B cell (primary cell): ENCODE results near the gene ENDOG. TPM values are rescaled to one million over a fixed set of nuclear protein-coding genes. Genes with fewer than 3 reads are reported as not detected.
A peak's percentile ranks its signal among the peaks of the same experiment; 100 is the strongest.

Experiments
- ATAC-seq: fragments of 200-7000 bp; cut with Tn5 transposase; one replicate; pipeline ENCODE4 v1.10.0; 2021; ENCODE audit warnings: low read depth, mild to moderate bottlenecking, moderate number of reproducible peaks, moderate library complexity
- CTCF ChIA-PET: fragments of 350-600 bp; sonication (Branson Sonifier 250); formaldehyde crosslinking; loops from one replicate; lab custom pipeline; 2021; ENCODE audit warnings: antibody characterized with exemption, inconsistent platforms; lab: Charles Lee
- POLR2A ChIA-PET: fragments of 350-600 bp; sonication (Branson Sonifier 250); formaldehyde crosslinking; loops from one replicate; lab custom pipeline; 2021; ENCODE audit warnings: antibody characterized with exemption; lab: Charles Lee
- DNase-seq: peaks from one replicate; pipeline ENCODE4 v3.0.0; 2013
- H2AFZ ChIP-seq: 2 replicates; pipeline ENCODE4 v1.6.1; 2012; ENCODE audit warnings: mild to moderate bottlenecking, low read depth, low read length; ENCODE audit not compliant: insufficient read depth, poor library complexity, severe bottlenecking
- H3K27ac ChIP-seq, 2 donors: 1 replicate in 1 of 2; 2 replicates in 1 of 2; pipeline ENCODE4 v1.5.1; 2012 to 2013; ENCODE audit warnings: low read length in 2 of 2, mild to moderate bottlenecking in 2 of 2, moderate library complexity in 1 of 2
- H3K27me3 ChIP-seq, 4 experiments: fragments of 200-600 bp in 1 of 4; sonication (generic) in 1 of 4; replicated peaks in 1 of 4; 1 replicate in 2 of 4; 2 replicates in 2 of 4; pipeline versions ENCODE4 v1.6.1 to v1.7.0; 2013 to 2016; ENCODE audit warnings: low read length in 3 of 4, mild to moderate bottlenecking in 2 of 4, mixed read lengths in 1 of 4, moderate library complexity in 1 of 4; ENCODE audit not compliant: insufficient read depth in 4 of 4, control insufficient read depth in 3 of 4; ENCODE audit errors: control extremely low read depth in 1 of 4
- H3K36me3 ChIP-seq, 2 experiments: replicated peaks in 1 of 2; 1 replicate in 1 of 2; 2 replicates in 1 of 2; pipeline versions ENCODE4 v1.6.1 to v1.7.1; 2013; ENCODE audit warnings: low read length in 1 of 2; ENCODE audit not compliant: insufficient read depth in 2 of 2, control insufficient read depth in 1 of 2; ENCODE audit errors: control extremely low read depth in 1 of 2, extremely low read depth in 1 of 2
- H3K4me1 ChIP-seq, 2 donors: fragments of 200-600 bp in 1 of 2; sonication (generic) in 1 of 2; 1 replicate in 1 of 2; 2 replicates in 1 of 2; pipeline versions ENCODE4 v1.5.1 to v1.6.1; 2013 to 2017; ENCODE audit warnings: low read length in 2 of 2; ENCODE audit not compliant: control insufficient read depth in 2 of 2, insufficient read depth in 2 of 2
- H3K4me2 ChIP-seq: replicated peaks from 2 replicates; pipeline ENCODE3; 2012; ENCODE audit warnings: mild to moderate bottlenecking, low read depth, low read length; ENCODE audit not compliant: poor library complexity, severe bottlenecking
- H3K4me3 ChIP-seq, 5 experiments: fragments of 200-600 bp in 1 of 5; sonication (generic) in 1 of 5; 1 replicate in 3 of 5; 2 replicates in 2 of 5; pipeline versions ENCODE4 v1.5.1 to v1.7.0; 2011 to 2016; ENCODE audit warnings: low read length in 4 of 5, mild to moderate bottlenecking in 4 of 5, low read depth in 2 of 5, control low read depth in 1 of 5, moderate library complexity in 1 of 5; ENCODE audit not compliant: insufficient read depth in 1 of 5; ENCODE audit errors: control extremely low read depth in 1 of 5, extremely low read depth in 1 of 5
- H3K79me2 ChIP-seq: fragments of 200-600 bp; sonication (generic); one replicate; pipeline ENCODE4 v1.6.0; 2016; ENCODE audit warnings: low read length; ENCODE audit not compliant: control insufficient read depth, insufficient read depth
- H3K9ac ChIP-seq: fragments of 200-600 bp; sonication (generic); 2 replicates; pipeline ENCODE4 v1.6.1; 2017; ENCODE audit warnings: mild to moderate bottlenecking, low read length, moderate library complexity
- H3K9me3 ChIP-seq, 3 donors: one replicate each; pipeline versions ENCODE4 v1.6.1 to v1.7.1; 2013; ENCODE audit warnings: low read length in 2 of 3; ENCODE audit not compliant: control insufficient read depth in 2 of 3, insufficient read depth in 1 of 3; ENCODE audit errors: control extremely low read depth in 1 of 3
- H4K20me1 ChIP-seq: 2 replicates; pipeline ENCODE4 v1.6.0; 2012; ENCODE audit warnings: mild to moderate bottlenecking, low read length; ENCODE audit not compliant: insufficient read depth, control insufficient read depth, poor library complexity, severe bottlenecking
- H3K27ac Mint-ChIP-seq: one replicate; pipeline ENCODE4 v1.8.0; 2021; ENCODE audit warnings: mixed read lengths
- H3K27me3 Mint-ChIP-seq: one replicate; pipeline ENCODE4 v1.8.0; 2021; ENCODE audit warnings: mixed read lengths
- H3K4me1 Mint-ChIP-seq: one replicate; pipeline ENCODE4 v1.8.0; 2021; ENCODE audit warnings: mixed read lengths
- H3K4me3 Mint-ChIP-seq: one replicate; pipeline ENCODE4 v1.8.0; 2021; ENCODE audit warnings: mixed read lengths
- H3K9me3 Mint-ChIP-seq: one replicate; pipeline ENCODE4 v1.8.0; 2022; ENCODE audit warnings: mixed read lengths; ENCODE audit not compliant: insufficient read depth
- EZH2 ChIP-seq: IDR thresholded peaks from 2 replicates; pipeline ENCODE4 v1.6.1; 2012; ENCODE audit warnings: borderline replicate concordance, low read depth, mild to moderate bottlenecking, moderate library complexity, low read length; ENCODE audit not compliant: insufficient read depth, poor library complexity, severe bottlenecking
- WGBS: methylation state at CpG from one replicate; pipeline ENCODE4 v1.1.5; 2013; ENCODE audit warnings: missing lambda C conversion rate; ENCODE audit not compliant: insufficient coverage; 5-methylcytosine and 5-hydroxymethylcytosine counted together
- intact Hi-C: fragments of 100-400 bp; cut with micrococcal nuclease; formaldehyde crosslinking; loops from one replicate; pipeline ENCODE4 v1.10.0; 2022
- polyA plus RNA-seq: library from polyadenylated mRNA; depleted of rRNA; stranded (reverse); fragments of >200 nt; gene quantifications from 2 replicates; pipeline ENCODE4 v1.2.3, GENCODE V29; 2012
- total RNA-seq, 2 donors: library from RNA; stranded (reverse); fragments of 120-200 nt in 1 of 2; gene quantifications; 1 replicate in 1 of 2; 2 replicates in 1 of 2; pipeline versions ENCODE4 v1.2.3 to v1.2.4, GENCODE V29; 2013 to 2022
- TF ChIP-seq, protein P1 (sequence below): fragments of 200-600 bp; IDR thresholded peaks from one replicate; pipeline ENCODE4 v1.8.0; 2022; ENCODE audit warnings: antibody characterized with exemption, mild to moderate bottlenecking

The ENDOG gene
- total and polyA plus RNA-seq, 2 donors (not counting 1 experiment from before 2014, with no cell fraction given), result 12.5 to 19.3 TPM

DNA sequence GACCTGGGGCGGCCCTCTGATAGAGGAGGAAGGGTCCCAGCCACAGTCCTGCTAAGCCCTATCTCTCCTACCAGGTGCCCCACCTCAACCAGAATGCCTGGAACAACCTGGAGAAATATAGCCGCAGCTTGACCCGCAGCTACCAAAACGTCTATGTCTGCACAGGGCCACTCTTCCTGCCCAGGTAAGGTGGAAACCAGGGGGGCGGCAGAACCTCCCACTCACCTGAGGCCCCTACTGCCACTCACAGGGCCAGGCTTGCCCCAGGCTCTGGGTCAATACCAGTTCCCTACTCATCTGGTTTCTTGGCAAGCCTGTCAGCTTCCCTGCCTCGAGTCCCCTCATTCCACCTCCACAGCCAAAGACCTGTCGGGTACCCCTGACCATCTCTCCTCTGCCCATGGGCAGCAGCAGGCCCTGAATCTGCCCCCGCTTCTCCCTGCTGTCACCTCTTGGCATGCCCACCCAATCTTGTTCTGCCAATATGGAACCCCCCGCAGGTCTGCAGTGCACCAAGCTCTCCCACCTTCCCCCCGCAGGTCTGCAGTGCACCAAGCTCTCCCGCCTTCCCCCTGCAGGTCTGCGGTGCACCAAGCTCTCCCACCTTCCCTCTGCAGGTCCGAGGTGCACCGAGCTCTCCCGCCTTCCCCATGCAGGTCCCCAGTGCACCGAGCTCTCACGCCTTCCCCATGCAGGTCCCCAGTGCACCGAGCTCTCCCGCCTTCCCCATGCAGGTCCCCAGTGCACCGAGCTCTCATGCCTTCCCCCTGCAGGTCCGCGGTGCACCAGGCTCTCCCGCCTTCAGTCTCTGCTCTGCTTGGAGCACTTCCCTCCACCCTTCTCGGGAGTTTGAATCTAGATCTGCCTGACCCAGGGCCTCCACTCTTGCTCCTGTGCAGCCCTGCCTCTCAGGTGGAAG lies 2.6 kb downstream of the ENDOG start:
- CTCF ChIA-PET, result no interaction called here
- Histone ChIP-seq H4K20me1 (no peaks in the 10 kb centered on the region), H2AFZ (no peak overlapping the region), H3K79me2 (no peaks in the 10 kb centered on the region), H3K9ac (no peak overlapping the region), H3K36me3 (peaks cover 0 to 26% of the 10 kb centered on the region in 2 experiments), H3K4me2 (no peak overlapping the region), H3K9me3 (peaks cover 0 to 9% (median 0%) of the 10 kb centered on the region in 3 donors), H3K27me3 (no peaks in the 10 kb centered on the region), H3K4me1 (peaks cover 5 to 16% of the 10 kb centered on the region in 2 donors), H3K4me3 (no peak overlapping the region), H3K27ac (no peak overlapping the region)
- Mint-ChIP-seq H3K4me1 (peaks cover 14% of the 10 kb centered on the region), H3K27ac (no peak overlapping the region), H3K4me3 (peak overlapping the region; percentile 55), H3K9me3 (no peaks in the 10 kb centered on the region), H3K27me3 (no peaks in the 10 kb centered on the region)
- 93% methylated on average over 24 of the region's 24 CpGs for WGBS
- ATAC-seq, result no peak
- POLR2A ChIA-PET, result interaction anchor here (0.8 kb wide), 1 partner anchor 9 kb away, joined by 3 read pairs; no protein-coding TSS in a partner anchor
- intact Hi-C loops, result no loop called here
- DNase-seq, result peak; percentile 11
- TF ChIP-seq, protein P1, sequence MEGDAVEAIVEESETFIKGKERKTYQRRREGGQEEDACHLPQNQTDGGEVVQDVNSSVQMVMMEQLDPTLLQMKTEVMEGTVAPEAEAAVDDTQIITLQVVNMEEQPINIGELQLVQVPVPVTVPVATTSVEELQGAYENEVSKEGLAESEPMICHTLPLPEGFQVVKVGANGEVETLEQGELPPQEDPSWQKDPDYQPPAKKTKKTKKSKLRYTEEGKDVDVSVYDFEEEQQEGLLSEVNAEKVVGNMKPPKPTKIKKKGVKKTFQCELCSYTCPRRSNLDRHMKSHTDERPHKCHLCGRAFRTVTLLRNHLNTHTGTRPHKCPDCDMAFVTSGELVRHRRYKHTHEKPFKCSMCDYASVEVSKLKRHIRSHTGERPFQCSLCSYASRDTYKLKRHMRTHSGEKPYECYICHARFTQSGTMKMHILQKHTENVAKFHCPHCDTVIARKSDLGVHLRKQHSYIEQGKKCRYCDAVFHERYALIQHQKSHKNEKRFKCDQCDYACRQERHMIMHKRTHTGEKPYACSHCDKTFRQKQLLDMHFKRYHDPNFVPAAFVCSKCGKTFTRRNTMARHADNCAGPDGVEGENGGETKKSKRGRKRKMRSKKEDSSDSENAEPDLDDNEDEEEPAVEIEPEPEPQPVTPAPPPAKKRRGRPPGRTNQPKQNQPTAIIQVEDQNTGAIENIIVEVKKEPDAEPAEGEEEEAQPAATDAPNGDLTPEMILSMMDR, result no peak
- no peak for TF ChIP-seq EZH2
